Activated T-helper 1 cell treated with Interleukin-2 at 50 U/mL for 16 hours (primary cell): ENCODE measurements around the gene ZNF775.

ENCODE experiments used
- DNase-seq: peaks from one replicate; pipeline ENCODE4 v3.0.0-alpha.2; 2020; ENCODE audit warnings: low read depth

The ZNF775 gene

GRCh38 chr7:150401424-150401790 is 22.3 kb downstream of the ZNF775 start:
- DNase-seq = no peak

GRCh38 chr7:150401861-150402631 is 22.9 kb downstream of the ZNF775 start:
- DNase-seq = no peak

- no peak for DNase-seq
Measured at GRCh38 chr7:150402671-150403321, 23.7 kb downstream of the ZNF775 start.

- no peak for DNase-seq
Measured at GRCh38 chr7:150403376-150404171, 24.4 kb downstream of the ZNF775 start.

GRCh38 chr7:150404172-150404804 is 25.2 kb downstream of the ZNF775 start:
- DNase-seq = no peak

- DNase-seq = peak; percentile 68
Measured at GRCh38 chr7:150404805-150405583, 25.9 kb downstream of the ZNF775 start.

- DNase-seq = no peak
Measured at GRCh38 chr7:150405584-150406311, 26.6 kb downstream of the ZNF775 start.

- no peak for DNase-seq
Measured at GRCh38 chr7:150406312-150406566, 27.1 kb downstream of the ZNF775 start.

- DNase-seq = no peak
Measured at GRCh38 chr7:150406567-150407421, 27.7 kb downstream of the ZNF775 start.

GRCh38 chr7:150407588-150408392 is 28.7 kb downstream of the ZNF775 start:
- no peak for DNase-seq

GRCh38 chr7:150408393-150409299 is 29.5 kb downstream of the ZNF775 start:
- DNase-seq = no peak

- DNase-seq = no peak
Measured at GRCh38 chr7:150409300-150410030, 30.3 kb downstream of the ZNF775 start.

GRCh38 chr7:150410131-150410530 is 31.0 kb downstream of the ZNF775 start:
- DNase-seq = no peak

- no peak for DNase-seq
Measured at GRCh38 chr7:150410680-150411346, 31.7 kb downstream of the ZNF775 start.

GRCh38 chr7:150411606-150412005 is 32.5 kb downstream of the ZNF775 start:
- no peak for DNase-seq

- DNase-seq = no peak
Measured at GRCh38 chr7:150412016-150412415, 32.9 kb downstream of the ZNF775 start.
